Subcutaneous preadipocyte (primary cell): ENCODE data around the gene AMOTL1. TPM values are rescaled to one million over a fixed set of nuclear protein-coding genes. Genes with fewer than 3 reads are reported as not detected.

ENCODE experiments used
- total RNA-seq: library from RNA; depleted of rRNA; stranded (reverse); fragments of >200 nt; gene quantifications from 2 replicates; pipeline ENCODE4 v1.2.3, GENCODE V29; 2012

Gene AMOTL1, protein sequence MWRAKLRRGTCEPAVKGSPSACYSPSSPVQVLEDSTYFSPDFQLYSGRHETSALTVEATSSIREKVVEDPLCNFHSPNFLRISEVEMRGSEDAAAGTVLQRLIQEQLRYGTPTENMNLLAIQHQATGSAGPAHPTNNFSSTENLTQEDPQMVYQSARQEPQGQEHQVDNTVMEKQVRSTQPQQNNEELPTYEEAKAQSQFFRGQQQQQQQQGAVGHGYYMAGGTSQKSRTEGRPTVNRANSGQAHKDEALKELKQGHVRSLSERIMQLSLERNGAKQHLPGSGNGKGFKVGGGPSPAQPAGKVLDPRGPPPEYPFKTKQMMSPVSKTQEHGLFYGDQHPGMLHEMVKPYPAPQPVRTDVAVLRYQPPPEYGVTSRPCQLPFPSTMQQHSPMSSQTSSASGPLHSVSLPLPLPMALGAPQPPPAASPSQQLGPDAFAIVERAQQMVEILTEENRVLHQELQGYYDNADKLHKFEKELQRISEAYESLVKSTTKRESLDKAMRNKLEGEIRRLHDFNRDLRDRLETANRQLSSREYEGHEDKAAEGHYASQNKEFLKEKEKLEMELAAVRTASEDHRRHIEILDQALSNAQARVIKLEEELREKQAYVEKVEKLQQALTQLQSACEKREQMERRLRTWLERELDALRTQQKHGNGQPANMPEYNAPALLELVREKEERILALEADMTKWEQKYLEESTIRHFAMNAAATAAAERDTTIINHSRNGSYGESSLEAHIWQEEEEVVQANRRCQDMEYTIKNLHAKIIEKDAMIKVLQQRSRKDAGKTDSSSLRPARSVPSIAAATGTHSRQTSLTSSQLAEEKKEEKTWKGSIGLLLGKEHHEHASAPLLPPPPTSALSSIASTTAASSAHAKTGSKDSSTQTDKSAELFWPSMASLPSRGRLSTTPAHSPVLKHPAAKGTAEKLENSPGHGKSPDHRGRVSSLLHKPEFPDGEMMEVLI
- total RNA-seq = 27.2 and 36.2 TPM in 2 replicates

DNA sequence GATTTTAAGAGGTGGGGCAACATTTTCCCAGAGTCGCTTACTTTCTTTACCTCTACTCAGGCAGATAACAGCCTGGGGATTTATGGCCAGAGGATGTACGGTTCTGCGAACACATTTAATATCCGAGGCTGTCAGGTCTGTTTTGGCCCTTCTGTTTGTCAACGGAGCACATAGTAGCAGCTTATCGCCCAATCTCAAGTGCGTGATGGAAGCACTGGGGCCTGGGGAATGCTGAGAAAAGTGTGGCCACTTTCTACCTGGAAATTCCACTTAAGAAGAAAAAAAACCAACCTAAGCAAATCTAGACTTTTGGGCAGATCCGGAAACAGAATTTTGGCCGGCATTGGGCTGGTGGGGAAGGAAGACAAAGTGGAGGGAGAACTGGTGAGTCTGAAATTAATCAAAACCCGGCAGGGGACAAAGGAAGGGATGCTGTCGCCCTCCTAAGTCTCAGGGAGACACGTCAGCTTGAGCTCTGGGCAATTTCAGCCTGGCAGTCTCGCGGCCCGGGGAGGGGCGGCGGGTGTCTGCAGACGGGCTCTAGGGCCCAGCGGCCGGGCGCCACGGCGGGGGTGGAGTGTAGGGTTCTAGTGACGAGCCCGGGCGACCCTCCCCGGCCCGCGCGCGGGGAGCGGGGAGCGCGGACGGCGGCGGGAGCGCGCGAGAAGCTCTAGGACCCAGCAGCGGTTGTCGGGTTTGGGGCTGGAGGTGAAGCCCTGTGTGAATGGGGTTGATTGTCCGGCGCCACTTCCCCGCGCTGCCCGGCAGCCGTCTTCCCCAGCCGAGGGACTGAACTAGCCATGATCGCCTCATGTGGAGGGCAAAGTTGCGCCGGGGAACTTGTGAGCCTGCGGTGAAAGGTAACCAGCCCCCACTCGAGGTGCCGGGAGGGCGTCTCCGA is at the start of gene AMOTL1:
AMOTL1 (plus strand) TSS at position 656 of the 901 bp plus-strand sequence; CDS start at position 812, 156 bp downstream.

Other genes starting within 250 kb of the AMOTL1 start
- 4.0 and 6.5 TPM in 2 replicates for gene FUT4, start 224.4 kb upstream of the AMOTL1 start, total RNA-seq
- 1.8 TPM in 2 replicates for gene PIWIL4, start 201.0 kb upstream of the AMOTL1 start, total RNA-seq
- gene CWC15, start 205.2 kb downstream of the AMOTL1 start, total RNA-seq = 28.7 and 33.1 TPM in 2 replicates
- 0.37 and 0.98 TPM in 2 replicates for gene KDM4D, start 205.4 kb downstream of the AMOTL1 start, total RNA-seq